ENCODE results near the gene SLC16A6. TPM values are rescaled to one million over a fixed set of nuclear protein-coding genes. Genes with fewer than 3 reads are reported as not detected.
"Not testable (repeated sequence)": the region's sequence is repeated elsewhere in the genome, so short reads cannot be mapped to it uniquely, and the experiment has no call there.

Gene SLC16A6
- total RNA-seq, 6 experiments from 2014 or later = 0.19 to 1.2 (median 0.45) TPM

DNA sequence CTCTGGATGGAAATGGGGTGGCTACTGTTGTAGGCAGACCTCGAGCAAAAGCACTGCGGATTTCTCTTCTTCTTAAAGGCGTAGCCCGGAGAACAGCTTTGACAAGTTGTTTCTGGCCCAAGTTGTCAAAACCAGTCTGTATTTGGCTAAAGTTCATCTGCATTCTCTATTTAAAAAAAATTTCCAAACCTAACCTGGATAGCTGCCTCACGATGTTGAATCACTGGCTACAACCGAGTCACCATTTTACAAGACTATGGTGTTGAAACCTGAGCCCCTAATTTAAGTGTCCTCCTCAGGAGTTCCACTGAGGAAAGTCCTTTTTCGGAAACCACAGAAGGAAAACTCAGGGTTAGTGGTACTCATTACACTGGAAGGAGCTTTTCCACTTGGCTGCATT, 1.5 kb downstream of the SLC16A6 start:
- Histone ChIP-seq H3K27ac (peak overlapping the region in 2 of 3 donors; percentile 60 to 76), H3K9me3 (no peaks in the 10 kb centered on the region), H3K36me3 (no peaks in the 10 kb centered on the region), H3K4me1 (peaks cover 0 to 16% (median 2%) of the 10 kb centered on the region in 4 donors), H3K4me3 (peak overlapping the region in 1 of 3 donors; percentile 60), H3K27me3 (peaks cover 0 to 7% of the 10 kb centered on the region in 2 donors)
- DNase-seq (no peak), ATAC-seq (no peak)
- 81% methylated on average over 5 of the region's 7 CpGs for WGBS (ENCODE audit: insufficient coverage, low coverage, low lambda C conversion rate, missing lambda C conversion rate)
- TF ChIP-seq, protein P1, sequence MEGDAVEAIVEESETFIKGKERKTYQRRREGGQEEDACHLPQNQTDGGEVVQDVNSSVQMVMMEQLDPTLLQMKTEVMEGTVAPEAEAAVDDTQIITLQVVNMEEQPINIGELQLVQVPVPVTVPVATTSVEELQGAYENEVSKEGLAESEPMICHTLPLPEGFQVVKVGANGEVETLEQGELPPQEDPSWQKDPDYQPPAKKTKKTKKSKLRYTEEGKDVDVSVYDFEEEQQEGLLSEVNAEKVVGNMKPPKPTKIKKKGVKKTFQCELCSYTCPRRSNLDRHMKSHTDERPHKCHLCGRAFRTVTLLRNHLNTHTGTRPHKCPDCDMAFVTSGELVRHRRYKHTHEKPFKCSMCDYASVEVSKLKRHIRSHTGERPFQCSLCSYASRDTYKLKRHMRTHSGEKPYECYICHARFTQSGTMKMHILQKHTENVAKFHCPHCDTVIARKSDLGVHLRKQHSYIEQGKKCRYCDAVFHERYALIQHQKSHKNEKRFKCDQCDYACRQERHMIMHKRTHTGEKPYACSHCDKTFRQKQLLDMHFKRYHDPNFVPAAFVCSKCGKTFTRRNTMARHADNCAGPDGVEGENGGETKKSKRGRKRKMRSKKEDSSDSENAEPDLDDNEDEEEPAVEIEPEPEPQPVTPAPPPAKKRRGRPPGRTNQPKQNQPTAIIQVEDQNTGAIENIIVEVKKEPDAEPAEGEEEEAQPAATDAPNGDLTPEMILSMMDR (IDR thresholded peaks at IDR 0.05) = no peak
- TF ChIP-seq POLR2A (IDR thresholded peaks at IDR 0.05) = no peak
- intact Hi-C loops (cut with DNase I) = no loop called here

DNA sequence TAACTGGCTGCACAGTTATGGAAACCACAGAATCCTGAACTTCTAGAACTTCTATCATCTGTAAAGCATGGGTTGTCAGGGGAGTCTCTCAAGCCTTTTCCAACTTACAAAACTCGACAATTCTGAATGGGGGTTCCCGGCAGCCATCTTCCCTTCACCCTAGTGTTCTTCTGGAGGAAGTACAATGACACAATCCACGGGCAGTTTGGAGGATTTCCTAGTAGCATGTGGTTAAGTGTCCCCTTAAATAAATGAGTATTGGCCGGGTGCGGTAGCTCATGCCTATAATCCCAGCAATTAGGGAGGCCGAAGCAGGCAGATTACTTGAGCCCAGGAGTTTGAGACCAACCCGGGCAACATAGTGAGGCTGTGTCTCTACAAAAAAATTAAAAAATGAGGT, 2.1 kb downstream of the SLC16A6 start:
- H3K4me3 ChIP-seq = no peak overlapping the region
- TF ChIP-seq POLR2A (IDR thresholded peaks at IDR 0.05) = no peak
- TF ChIP-seq, protein P1 (IDR thresholded peaks at IDR 0.05) = no peak

DNA sequence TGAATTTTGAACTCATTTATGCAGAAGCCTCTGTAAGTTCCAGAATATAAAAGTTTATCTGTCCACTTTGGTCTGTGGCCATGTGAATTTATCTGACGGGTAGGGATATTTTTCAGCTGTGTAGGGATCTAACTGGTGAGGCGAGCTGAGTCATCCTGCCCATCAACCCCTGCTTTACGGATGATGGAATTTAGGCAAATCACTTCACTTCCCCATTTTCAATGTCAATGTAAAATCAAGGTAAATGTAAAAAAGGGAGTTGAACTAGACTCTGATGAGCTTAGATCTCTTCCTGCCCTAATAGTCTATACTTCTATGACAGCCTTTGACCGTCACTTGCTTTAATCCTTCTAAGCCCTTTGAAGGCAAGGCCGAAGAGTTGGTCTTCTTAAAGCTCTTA, 2.6 kb downstream of the SLC16A6 start:
- Histone ChIP-seq H3K9me3 (no peaks in the 10 kb centered on the region), H3K27me3 (peaks cover 0 to 7% of the 10 kb centered on the region in 2 donors), H3K4me3 (no peak overlapping the region), H3K36me3 (no peaks in the 10 kb centered on the region), H3K4me1 (peaks cover 0 to 16% (median 2%) of the 10 kb centered on the region in 4 donors), H3K27ac (peak overlapping the region in 1 of 3 donors; percentile 33)
- intact Hi-C loops (cut with DNase I) = no loop called here
- TF ChIP-seq POLR2A (IDR thresholded peaks at IDR 0.05) = no peak
- TF ChIP-seq, protein P1 (IDR thresholded peaks at IDR 0.05) = no peak
- no peak for DNase-seq
- no peak for ATAC-seq
- 90% methylated on average over 5 of the region's 5 CpGs for WGBS (ENCODE audit: insufficient coverage, low coverage, low lambda C conversion rate, missing lambda C conversion rate)

More for the DNA sequence above, 2.1 kb downstream of the SLC16A6 start:
- Histone ChIP-seq H3K27ac (peak overlapping the region in 2 of 3 donors; percentile 33 to 76), H3K27me3 (peaks cover 0 to 7% of the 10 kb centered on the region in 2 donors), H3K4me1 (peaks cover 0 to 16% (median 2%) of the 10 kb centered on the region in 4 donors), H3K9me3 (no peaks in the 10 kb centered on the region), H3K36me3 (no peaks in the 10 kb centered on the region)
- 78% methylated on average over 7 of the region's 7 CpGs for WGBS (ENCODE audit: insufficient coverage, low coverage, low lambda C conversion rate, missing lambda C conversion rate)
- intact Hi-C loops (cut with DNase I) = no loop called here
- DNase-seq = no peak
- ATAC-seq = no peak

DNA sequence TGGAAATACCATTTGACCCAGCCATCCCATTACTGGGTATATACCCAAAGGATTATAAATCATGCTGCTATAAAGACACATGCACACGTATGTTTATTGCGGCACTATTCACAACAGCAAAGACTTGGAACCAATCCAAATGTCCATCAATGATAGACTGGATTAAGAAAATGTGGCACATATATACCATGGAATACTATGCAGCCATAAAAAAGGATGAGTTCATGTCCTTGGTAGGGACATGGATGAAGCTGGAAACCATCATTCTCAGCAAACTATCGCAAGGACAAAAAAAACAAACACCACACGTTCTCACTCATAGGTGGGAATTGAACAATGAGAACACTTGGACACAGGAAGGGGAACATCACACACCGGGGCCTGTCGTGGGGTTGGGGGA, 9.0 kb downstream of the SLC16A6 start:
- WGBS (ENCODE audit: insufficient coverage, low coverage, low lambda C conversion rate, missing lambda C conversion rate) = 59% methylated on average over 4 of the region's 6 CpGs
- intact Hi-C loops (cut with DNase I); ATAC-seq; H3K36me3 ChIP-seq; H3K9me3 ChIP-seq; H3K27me3 ChIP-seq; H3K27ac ChIP-seq; DNase-seq; H3K4me3 ChIP-seq; H3K4me1 ChIP-seq: not testable (repeated sequence)

DNA sequence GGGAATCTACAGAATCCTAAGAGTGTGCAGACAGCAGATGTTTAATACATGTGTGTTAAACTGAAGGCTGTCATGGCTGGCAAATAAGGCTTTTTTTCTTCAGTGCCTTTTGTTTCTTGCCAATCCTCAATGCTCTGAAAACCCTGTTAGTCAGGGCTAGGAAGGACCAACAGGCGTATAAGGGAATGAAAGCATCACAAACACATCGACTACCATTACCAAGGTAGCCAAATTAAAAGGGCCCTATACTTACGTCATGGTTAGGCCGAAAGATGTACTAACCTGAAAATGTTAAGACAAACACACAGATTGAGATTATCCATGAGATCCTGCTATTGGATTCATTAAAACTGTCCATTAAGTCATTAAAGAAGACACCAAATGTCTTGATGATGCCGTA, 13.1 kb downstream of the SLC16A6 start:
- intact Hi-C loops (cut with DNase I) = no loop called here
- no peak for ATAC-seq
- TF ChIP-seq, protein P1 (IDR thresholded peaks at IDR 0.05) = no peak
- no peak for TF ChIP-seq POLR2A (IDR thresholded peaks at IDR 0.05)
- H3K27ac ChIP-seq = no peak overlapping the region
- H3K27me3 ChIP-seq = no peaks in the 10 kb centered on the region
- no peaks in the 10 kb centered on the region for H3K4me1 ChIP-seq
- no peak for DNase-seq
- no peaks in the 10 kb centered on the region for H3K36me3 ChIP-seq
- 93% methylated on average over 5 of the region's 5 CpGs for WGBS (ENCODE audit: insufficient coverage, low coverage, low lambda C conversion rate, missing lambda C conversion rate)
- H3K4me3 ChIP-seq = no peak overlapping the region
- H3K9me3 ChIP-seq = no peaks in the 10 kb centered on the region

DNA sequence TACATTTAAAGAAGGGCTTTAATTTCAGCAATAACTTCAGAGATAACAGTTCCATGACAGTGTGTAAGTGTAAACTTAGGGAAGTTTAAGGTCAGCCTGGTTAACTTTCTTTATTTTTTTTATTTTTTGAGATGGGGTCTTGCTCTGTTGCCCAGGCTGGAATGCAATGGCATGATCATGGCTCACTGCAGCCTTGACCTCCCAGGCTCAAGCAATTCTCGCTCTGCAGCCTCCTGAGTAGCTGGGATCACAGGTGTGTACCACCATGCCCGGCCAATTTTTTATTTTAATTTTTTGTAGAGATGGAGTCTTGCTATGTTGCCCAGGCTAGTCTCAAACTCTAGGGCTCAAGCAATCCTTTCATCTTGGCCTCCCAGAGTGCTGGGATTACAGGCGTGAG, 14.6 kb downstream of the SLC16A6 start:
- intact Hi-C loops (cut with DNase I); H3K36me3 ChIP-seq; DNase-seq; H3K27me3 ChIP-seq; ATAC-seq; H3K4me3 ChIP-seq; H3K4me1 ChIP-seq; H3K27ac ChIP-seq; H3K9me3 ChIP-seq: not testable (repeated sequence)
- 93% methylated on average over 3 of the region's 3 CpGs for WGBS (ENCODE audit: insufficient coverage, low coverage, low lambda C conversion rate, missing lambda C conversion rate)
